ENCODE results near the gene IL17REL.

IL17REL gene

GRCh38 chr22:50058061-50058905 lies 45.7 kb upstream of the IL17REL start, which contains the start of gene TTLL8:
TTLL8 (minus strand) TSS chr22:50058298.
- no peak within 1 kb of the TSS for H3K27ac ChIP-seq
- no peaks in the 10 kb centered on the region for H3K9me3 ChIP-seq (ENCODE audit: low read depth, low read length)
- no peak within 1 kb of the TSS for H3K9ac ChIP-seq (ENCODE audit: insufficient read length)
- H3K4me3 ChIP-seq, result peak within 1 kb of the TSS; percentile 14
- DNase-seq (ENCODE audit: low read depth, low spot score), result no peak
- no peaks in the 10 kb centered on the region for H3K36me3 ChIP-seq (ENCODE audit: insufficient read depth, low read length)
- TF ChIP-seq EZH2 (IDR thresholded peaks at IDR 0.05), result no peak
- no peak for TF ChIP-seq FOXP2 (optimal IDR thresholded peaks at IDR 0.05; ENCODE audit: control extremely low read depth, extremely low read length, insufficient read depth)
- TF ChIP-seq POLR2AphosphoS5 (IDR thresholded peaks at IDR 0.05; ENCODE audit: borderline replicate concordance, low read depth, low read length), result no peak

- no peak for DNase-seq (ENCODE audit: low read depth, low spot score)
- H3K9ac ChIP-seq (ENCODE audit: insufficient read length), result no peak overlapping the region
- H3K4me3 ChIP-seq, result no peak overlapping the region
- H3K27ac ChIP-seq, result no peak overlapping the region
- no peaks in the 10 kb centered on the region for H3K9me3 ChIP-seq (ENCODE audit: low read depth, low read length)
- H3K36me3 ChIP-seq (ENCODE audit: insufficient read depth, low read length), result no peaks in the 10 kb centered on the region
- no peak for TF ChIP-seq POLR2AphosphoS5 (IDR thresholded peaks at IDR 0.05; ENCODE audit: borderline replicate concordance, low read depth, low read length)
- no peak for TF ChIP-seq EZH2 (IDR thresholded peaks at IDR 0.05)
- no peak for TF ChIP-seq FOXP2 (optimal IDR thresholded peaks at IDR 0.05; ENCODE audit: control extremely low read depth, extremely low read length, insufficient read depth)
These were observed 44.9 kb upstream of the IL17REL start for GRCh38 chr22:50057278-50058060.

GRCh38 chr22:50056214-50056972 lies 43.8 kb upstream of the IL17REL start:
- no peaks in the 10 kb centered on the region for H3K9me3 ChIP-seq (ENCODE audit: low read depth, low read length)
- no peak overlapping the region for H3K4me3 ChIP-seq
- H3K36me3 ChIP-seq (ENCODE audit: insufficient read depth, low read length), result no peaks in the 10 kb centered on the region
- no peak for DNase-seq (ENCODE audit: low read depth, low spot score)
- TF ChIP-seq EZH2 (IDR thresholded peaks at IDR 0.05) (no peak), FOXP2 (optimal IDR thresholded peaks at IDR 0.05; ENCODE audit: control extremely low read depth, extremely low read length, insufficient read depth) (no peak), POLR2AphosphoS5 (IDR thresholded peaks at IDR 0.05; ENCODE audit: borderline replicate concordance, low read depth, low read length) (no peak)
- no peak overlapping the region for H3K9ac ChIP-seq (ENCODE audit: insufficient read length)
- H3K27ac ChIP-seq, result no peak overlapping the region

GRCh38 chr22:50053861-50054260 lies 41.3 kb upstream of the IL17REL start:
- no peak for TF ChIP-seq EZH2 (IDR thresholded peaks at IDR 0.05)
- no peak for TF ChIP-seq FOXP2 (optimal IDR thresholded peaks at IDR 0.05; ENCODE audit: control extremely low read depth, extremely low read length, insufficient read depth)
- TF ChIP-seq POLR2AphosphoS5 (IDR thresholded peaks at IDR 0.05; ENCODE audit: borderline replicate concordance, low read depth, low read length), result no peak
- no peaks in the 10 kb centered on the region for H3K9me3 ChIP-seq (ENCODE audit: low read depth, low read length)
- DNase-seq (ENCODE audit: low read depth, low spot score), result no peak
- H3K4me3 ChIP-seq, result no peak overlapping the region
- no peaks in the 10 kb centered on the region for H3K36me3 ChIP-seq (ENCODE audit: insufficient read depth, low read length)
- no peak overlapping the region for H3K27ac ChIP-seq
- H3K9ac ChIP-seq (ENCODE audit: insufficient read length), result no peak overlapping the region

GRCh38 chr22:50051930-50052329 lies 39.4 kb upstream of the IL17REL start:
- no peak overlapping the region for H3K27ac ChIP-seq
- H3K9me3 ChIP-seq (ENCODE audit: low read depth, low read length), result no peaks in the 10 kb centered on the region
- H3K9ac ChIP-seq (ENCODE audit: insufficient read length), result no peak overlapping the region
- H3K36me3 ChIP-seq (ENCODE audit: insufficient read depth, low read length), result no peaks in the 10 kb centered on the region
- TF ChIP-seq POLR2AphosphoS5 (IDR thresholded peaks at IDR 0.05; ENCODE audit: borderline replicate concordance, low read depth, low read length), result no peak
- no peak for TF ChIP-seq FOXP2 (optimal IDR thresholded peaks at IDR 0.05; ENCODE audit: control extremely low read depth, extremely low read length, insufficient read depth)
- TF ChIP-seq EZH2 (IDR thresholded peaks at IDR 0.05), result no peak
- no peak for DNase-seq (ENCODE audit: low read depth, low spot score)
- H3K4me3 ChIP-seq, result no peak overlapping the region

GRCh38 chr22:50049299-50050195 lies 37.0 kb upstream of the IL17REL start:
- no peak for DNase-seq (ENCODE audit: low read depth, low spot score)
- no peak overlapping the region for H3K9ac ChIP-seq (ENCODE audit: insufficient read length)
- H3K36me3 ChIP-seq (ENCODE audit: insufficient read depth, low read length), result no peaks in the 10 kb centered on the region
- no peaks in the 10 kb centered on the region for H3K9me3 ChIP-seq (ENCODE audit: low read depth, low read length)
- no peak for TF ChIP-seq EZH2 (IDR thresholded peaks at IDR 0.05)
- TF ChIP-seq FOXP2 (optimal IDR thresholded peaks at IDR 0.05; ENCODE audit: control extremely low read depth, extremely low read length, insufficient read depth), result no peak
- no peak for TF ChIP-seq POLR2AphosphoS5 (IDR thresholded peaks at IDR 0.05; ENCODE audit: borderline replicate concordance, low read depth, low read length)
- H3K4me3 ChIP-seq, result no peak overlapping the region
- no peak overlapping the region for H3K27ac ChIP-seq

- Histone ChIP-seq H3K36me3 (ENCODE audit: insufficient read depth, low read length) (no peaks in the 10 kb centered on the region), H3K9me3 (ENCODE audit: low read depth, low read length) (no peaks in the 10 kb centered on the region), H3K4me3 (no peak overlapping the region), H3K9ac (ENCODE audit: insufficient read length) (no peak overlapping the region), H3K27ac (no peak overlapping the region)
- no peak for DNase-seq (ENCODE audit: low read depth, low spot score)
- TF ChIP-seq EZH2 (IDR thresholded peaks at IDR 0.05), result no peak
- no peak for TF ChIP-seq POLR2AphosphoS5 (IDR thresholded peaks at IDR 0.05; ENCODE audit: borderline replicate concordance, low read depth, low read length)
- TF ChIP-seq FOXP2 (optimal IDR thresholded peaks at IDR 0.05; ENCODE audit: control extremely low read depth, extremely low read length, insufficient read depth), result no peak
These were observed 36.3 kb upstream of the IL17REL start for GRCh38 chr22:50048836-50049235.
